Ramos (cell line): Measurements from ENCODE around the gene LETM1.

ENCODE experiments used
- in situ Hi-C: fragments of 300-500 bp; cut with MboI; formaldehyde crosslinking; loops from one replicate; pipeline ENCODE4 v1.14.3; 2022; ENCODE audit warnings: low sequenced_read_pairs; ENCODE audit not compliant: unreplicated experiment

LETM1 gene

GRCh38 chr4:1856071-1856942 lies at the start of gene LETM1:
TSS of gene LETM1 (minus strand) at chr4:1856156. CDS start at chr4:1855950, 206 bp downstream.
- in situ Hi-C loops, result no loop called here

GRCh38 chr4:1904042-1904441 lies 48.1 kb upstream of the LETM1 start:
- in situ Hi-C loops, result loop anchor here (10.0 kb wide), 1 partner anchor 149 kb away; no protein-coding TSS in a partner anchor

- in situ Hi-C loops, result loop anchor here (10.0 kb wide), 1 partner anchor 148 kb away; no protein-coding TSS in a partner anchor
Observed at GRCh38 chr4:1903035-1903434, 47.1 kb upstream of the LETM1 start.

- in situ Hi-C loops, result loop anchor here (10.0 kb wide), 1 partner anchor 147 kb away; no protein-coding TSS in a partner anchor
Observed at GRCh38 chr4:1902243-1902642, 46.3 kb upstream of the LETM1 start.

- in situ Hi-C loops, result loop anchor here (10.0 kb wide), 1 partner anchor 146 kb away; no protein-coding TSS in a partner anchor
Observed at GRCh38 chr4:1901127-1901526, 45.2 kb upstream of the LETM1 start.

GRCh38 chr4:1900624-1901023 lies 44.7 kb upstream of the LETM1 start:
- in situ Hi-C loops, result loop anchor here (10.0 kb wide), 1 partner anchor 146 kb away; no protein-coding TSS in a partner anchor

GRCh38 chr4:1900087-1900433 lies 44.1 kb upstream of the LETM1 start:
- in situ Hi-C loops, result loop anchor here (10.0 kb wide), 1 partner anchor 145 kb away; no protein-coding TSS in a partner anchor

GRCh38 chr4:1899149-1900086 lies 43.5 kb upstream of the LETM1 start:
- in situ Hi-C loops, result loop anchor here (10.0 kb wide), 1 partner anchor 145 kb away; no protein-coding TSS in a partner anchor

GRCh38 chr4:1898681-1899080 lies 42.7 kb upstream of the LETM1 start:
- in situ Hi-C loops, result no loop called here

- in situ Hi-C loops, result no loop called here
Observed at GRCh38 chr4:1898007-1898406, 42.1 kb upstream of the LETM1 start.

GRCh38 chr4:1896658-1896991 lies 40.7 kb upstream of the LETM1 start:
- in situ Hi-C loops, result no loop called here

- in situ Hi-C loops, result no loop called here
Observed at GRCh38 chr4:1895971-1896657, 40.2 kb upstream of the LETM1 start.

GRCh38 chr4:1890979-1891570 lies 35.1 kb upstream of the LETM1 start:
- in situ Hi-C loops, result no loop called here

- in situ Hi-C loops, result no loop called here
Observed at GRCh38 chr4:1887052-1887451, 31.1 kb upstream of the LETM1 start.

GRCh38 chr4:1885414-1885813 lies 29.5 kb upstream of the LETM1 start:
- in situ Hi-C loops, result no loop called here

GRCh38 chr4:1883583-1883982 lies 27.6 kb upstream of the LETM1 start:
- in situ Hi-C loops, result no loop called here

- in situ Hi-C loops, result no loop called here
Observed at GRCh38 chr4:1882850-1883271, 26.9 kb upstream of the LETM1 start.

- in situ Hi-C loops, result no loop called here
Observed at GRCh38 chr4:1880332-1880731, 24.4 kb upstream of the LETM1 start.

- in situ Hi-C loops, result no loop called here
Observed at GRCh38 chr4:1879485-1879884, 23.5 kb upstream of the LETM1 start.

GRCh38 chr4:1874201-1874600 lies 18.2 kb upstream of the LETM1 start:
- in situ Hi-C loops, result no loop called here
